Measurements from ENCODE around the gene FANCI.
"Not testable (repeated sequence)": the region's sequence is repeated elsewhere in the genome, so short reads cannot be mapped to it uniquely, and the experiment has no call there.

The FANCI gene

DNA sequence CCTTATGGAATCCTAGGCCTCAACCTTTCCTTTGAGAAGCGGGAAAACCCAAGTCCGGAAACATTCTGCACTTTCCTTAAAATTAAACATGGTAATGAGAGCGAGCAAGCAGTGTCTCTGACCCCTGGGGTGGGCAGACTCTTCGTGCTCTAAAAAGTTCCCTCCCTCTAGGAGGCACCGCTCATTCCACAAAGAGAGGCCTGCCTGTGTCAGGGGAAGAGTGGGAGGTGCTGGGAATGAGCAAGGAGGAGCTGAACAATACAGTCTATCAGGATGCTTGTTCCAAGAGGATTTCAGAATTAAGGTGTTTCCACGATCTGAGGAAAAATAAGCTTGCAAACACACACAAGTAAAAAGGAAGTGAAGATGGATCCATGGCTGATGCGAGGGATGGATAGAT lies 16.4 kb upstream of the FANCI start:
- H2AK5ac ChIP-seq (ENCODE audit: low read depth, low read length): no peak overlapping the region
- H3K27ac ChIP-seq (replicated peaks; ENCODE audit: low read length): no peak overlapping the region
- 100% methylated on average over 1 of the region's 7 CpGs; no CpG with 5 or more reads in 1 of the 2 donors for WGBS, 2 donors (ENCODE audit: extremely low coverage in 2 of 2, insufficient read length in 2 of 2, insufficient replicate concordance in 1 of 2)
- H3K4ac ChIP-seq (ENCODE audit: low read length): no peak overlapping the region
- H3K4me2 ChIP-seq (ENCODE audit: insufficient read depth, low read length, poor library complexity, severe bottlenecking): no peak overlapping the region
- H3K23ac ChIP-seq (ENCODE audit: low read depth, low read length, poor library complexity): no peak overlapping the region
- no peak overlapping the region for H4K91ac ChIP-seq (ENCODE audit: low read depth, low read length, poor library complexity)
- H2BK5ac ChIP-seq (ENCODE audit: low read length): no peak overlapping the region
- H3K4me1 ChIP-seq (ENCODE audit: control insufficient read depth in 2 of 2, insufficient read depth in 1 of 2, low read depth in 1 of 2, low read length in 2 of 2): peaks cover 3 to 5% of the 10 kb centered on the region in 2 donors
- H3K18ac ChIP-seq (ENCODE audit: low read length): no peak overlapping the region
- H3K9ac ChIP-seq (ENCODE audit: low read depth, low read length, poor library complexity): no peak overlapping the region
- H3K36me3 ChIP-seq (replicated peaks in 1 of 2; ENCODE audit: control insufficient read depth in 2 of 2, insufficient read depth in 2 of 2, low read length in 2 of 2): no peaks in the 10 kb centered on the region
- peaks cover 0 to 5% (median 0%) of the 10 kb centered on the region in 3 experiments for H3K27me3 ChIP-seq (ENCODE audit: control insufficient read depth in 3 of 3, insufficient read depth in 3 of 3, low read depth in 1 of 3, low read length in 3 of 3)
- H2BK12ac ChIP-seq (ENCODE audit: low read length): no peak overlapping the region
- H2BK120ac ChIP-seq (ENCODE audit: low read depth, low read length): no peak overlapping the region
- no peak overlapping the region for H4K8ac ChIP-seq (ENCODE audit: low read depth, low read length)
- H3K4me3 ChIP-seq (ENCODE audit: low read length in 2 of 2): no peak overlapping the region
- no peak overlapping the region for H2BK15ac ChIP-seq (ENCODE audit: low read length)
- H3K9me3 ChIP-seq (replicated peaks in 1 of 2; ENCODE audit: control insufficient read depth in 2 of 2, insufficient read depth in 1 of 2, low read depth in 1 of 2, low read length in 2 of 2): no peaks in the 10 kb centered on the region
- H2AFZ ChIP-seq (ENCODE audit: low read length): peak overlapping the region; percentile 51
- H3K14ac ChIP-seq (ENCODE audit: low read length): no peak overlapping the region
- no peaks in the 10 kb centered on the region for H3K79me1 ChIP-seq (ENCODE audit: low read depth, low read length)
- DNase-seq (ENCODE audit: low spot score): no peak

DNA sequence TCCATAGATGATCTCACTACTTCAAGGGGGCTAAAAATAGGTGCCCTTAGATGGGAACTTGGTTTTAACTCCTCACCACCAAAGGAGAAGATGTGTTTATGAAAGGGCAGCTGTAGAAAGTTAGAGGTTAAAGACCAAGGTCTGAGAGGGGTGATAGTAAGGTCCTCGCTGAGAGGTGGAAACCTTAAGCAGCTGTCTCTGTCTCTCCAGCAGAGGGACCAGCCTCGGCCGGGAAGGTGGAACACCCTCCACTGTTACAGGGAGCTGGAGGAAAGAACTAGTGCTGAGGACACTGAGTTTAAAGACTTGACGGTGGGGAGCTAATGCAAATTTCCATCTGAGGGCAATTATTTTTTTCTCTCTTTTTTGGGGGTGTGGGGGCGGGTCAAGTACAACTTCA lies 13.5 kb upstream of the FANCI start:
- Histone ChIP-seq H3K14ac (ENCODE audit: low read length) (no peak overlapping the region), H3K36me3 (replicated peaks in 1 of 2; ENCODE audit: control insufficient read depth in 2 of 2, insufficient read depth in 2 of 2, low read length in 2 of 2) (no peaks in the 10 kb centered on the region), H3K23ac (ENCODE audit: low read depth, low read length, poor library complexity) (no peak overlapping the region), H3K4me1 (ENCODE audit: control insufficient read depth in 2 of 2, insufficient read depth in 1 of 2, low read depth in 1 of 2, low read length in 2 of 2) (peaks cover 3 to 5% of the 10 kb centered on the region in 2 donors), H2BK120ac (ENCODE audit: low read depth, low read length) (no peak overlapping the region), H2AFZ (ENCODE audit: low read length) (no peak overlapping the region), H3K4me3 (ENCODE audit: low read length in 2 of 2) (no peak overlapping the region), H3K9me3 (replicated peaks in 1 of 2; ENCODE audit: control insufficient read depth in 2 of 2, insufficient read depth in 1 of 2, low read depth in 1 of 2, low read length in 2 of 2) (no peaks in the 10 kb centered on the region), H3K9ac (ENCODE audit: low read depth, low read length, poor library complexity) (no peak overlapping the region), H2AK5ac (ENCODE audit: low read depth, low read length) (no peak overlapping the region), H3K4me2 (ENCODE audit: insufficient read depth, low read length, poor library complexity, severe bottlenecking) (no peak overlapping the region), H3K18ac (ENCODE audit: low read length) (no peak overlapping the region), H3K79me1 (ENCODE audit: low read depth, low read length) (no peaks in the 10 kb centered on the region), H3K27me3 (ENCODE audit: control insufficient read depth in 3 of 3, insufficient read depth in 3 of 3, low read depth in 1 of 3, low read length in 3 of 3) (peaks cover 0 to 5% (median 0%) of the 10 kb centered on the region in 3 experiments), H3K4ac (ENCODE audit: low read length) (no peak overlapping the region), H4K91ac (ENCODE audit: low read depth, low read length, poor library complexity) (no peak overlapping the region), H4K8ac (ENCODE audit: low read depth, low read length) (no peak overlapping the region), H3K27ac (replicated peaks; ENCODE audit: low read length) (no peak overlapping the region), H2BK5ac (ENCODE audit: low read length) (no peak overlapping the region), H2BK12ac (ENCODE audit: low read length) (no peak overlapping the region), H2BK15ac (ENCODE audit: low read length) (no peak overlapping the region)
- no peak for DNase-seq (ENCODE audit: low spot score)
- no CpG with 5 or more reads among the region's 5 CpGs for WGBS, 2 donors (ENCODE audit: extremely low coverage in 2 of 2, insufficient read length in 2 of 2, insufficient replicate concordance in 1 of 2)

DNA sequence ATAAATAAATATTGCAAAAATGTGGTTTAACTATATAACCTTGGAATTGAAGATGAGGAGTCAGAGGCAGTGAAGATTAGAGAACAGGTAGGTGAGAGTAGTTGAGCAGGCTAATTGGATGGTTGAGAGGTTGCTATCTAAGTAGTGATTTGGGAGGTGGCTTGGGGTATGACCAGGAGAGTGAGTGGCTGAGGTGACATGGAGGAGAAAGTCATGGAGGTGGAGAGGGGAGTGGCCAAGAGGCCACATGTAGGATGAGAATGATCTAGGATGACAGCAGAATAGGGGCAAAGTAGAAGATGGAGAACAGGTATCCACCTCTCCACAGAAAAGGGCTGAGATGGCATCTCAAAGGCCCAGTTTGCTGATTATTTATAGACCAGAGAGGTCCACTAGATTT lies 11.9 kb upstream of the FANCI start:
- H3K23ac ChIP-seq (ENCODE audit: low read depth, low read length, poor library complexity): no peak overlapping the region

DNA sequence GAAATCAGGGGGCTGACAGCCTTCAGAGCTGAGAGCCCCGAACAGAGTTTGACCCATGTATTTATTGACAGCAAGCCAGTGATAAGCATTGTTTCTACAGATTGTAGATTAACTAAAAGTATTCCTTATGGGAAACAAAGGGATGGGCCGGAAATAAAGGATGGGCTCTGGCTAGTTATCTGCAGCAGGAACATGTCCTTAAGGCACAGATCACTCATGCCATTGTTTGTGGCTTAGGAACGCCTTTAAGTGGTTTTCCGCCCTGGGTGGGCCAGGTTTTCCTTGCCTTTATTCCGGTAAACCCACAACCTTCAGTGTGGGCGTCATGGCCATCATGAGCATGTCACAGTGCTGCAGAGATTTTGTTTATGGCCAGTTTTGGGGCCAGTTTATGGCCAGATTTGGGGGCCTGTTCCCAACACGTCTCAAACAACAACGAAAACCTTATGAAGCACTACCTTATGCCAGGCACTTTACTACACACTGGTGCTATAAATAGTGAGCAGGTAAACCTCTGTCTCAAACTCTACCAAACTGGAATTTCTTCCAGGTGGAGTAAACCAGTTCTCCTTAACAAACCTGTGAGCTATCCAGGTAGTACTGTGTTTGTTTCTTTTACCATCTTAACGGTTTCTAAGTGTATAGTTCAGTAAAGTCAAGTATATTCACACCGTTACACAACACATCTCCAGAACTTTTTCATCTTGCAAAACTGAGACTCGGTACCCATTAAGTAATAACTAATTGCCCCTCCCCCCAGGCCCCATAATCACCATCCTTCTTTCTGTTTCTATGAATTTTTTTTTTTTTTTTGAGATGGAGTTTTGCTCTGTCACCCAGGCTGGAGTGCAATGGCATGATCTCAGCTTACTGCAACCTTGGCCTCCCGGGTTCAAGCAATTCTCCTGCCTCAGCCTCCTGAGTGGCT lies 3.6 kb upstream of the FANCI start:
- H2AFZ ChIP-seq (ENCODE audit: low read length): peak overlapping the region; percentile 35
- H2BK12ac ChIP-seq (ENCODE audit: low read length); H4K8ac ChIP-seq (ENCODE audit: low read depth, low read length); DNase-seq (ENCODE audit: low spot score); H3K27ac ChIP-seq (replicated peaks; ENCODE audit: low read length); H3K27me3 ChIP-seq (ENCODE audit: control insufficient read depth in 3 of 3, insufficient read depth in 3 of 3, low read depth in 1 of 3, low read length in 3 of 3); H3K9me3 ChIP-seq (replicated peaks in 1 of 2; ENCODE audit: control insufficient read depth in 2 of 2, insufficient read depth in 1 of 2, low read depth in 1 of 2, low read length in 2 of 2); H3K9ac ChIP-seq (ENCODE audit: low read depth, low read length, poor library complexity); H3K36me3 ChIP-seq (replicated peaks in 1 of 2; ENCODE audit: control insufficient read depth in 2 of 2, insufficient read depth in 2 of 2, low read length in 2 of 2); H2AK5ac ChIP-seq (ENCODE audit: low read depth, low read length); H2BK15ac ChIP-seq (ENCODE audit: low read length); H3K23ac ChIP-seq (ENCODE audit: low read depth, low read length, poor library complexity); H3K4me3 ChIP-seq (ENCODE audit: low read length in 2 of 2); H3K4ac ChIP-seq (ENCODE audit: low read length); H3K18ac ChIP-seq (ENCODE audit: low read length); H3K79me1 ChIP-seq (ENCODE audit: low read depth, low read length); H2BK5ac ChIP-seq (ENCODE audit: low read length); H2BK120ac ChIP-seq (ENCODE audit: low read depth, low read length); H3K4me1 ChIP-seq (ENCODE audit: control insufficient read depth in 2 of 2, insufficient read depth in 1 of 2, low read depth in 1 of 2, low read length in 2 of 2); H3K14ac ChIP-seq (ENCODE audit: low read length); H4K91ac ChIP-seq (ENCODE audit: low read depth, low read length, poor library complexity); H3K4me2 ChIP-seq (ENCODE audit: insufficient read depth, low read length, poor library complexity, severe bottlenecking): not testable (repeated sequence)
- no CpG with 5 or more reads among the region's 12 CpGs for WGBS, 2 donors (ENCODE audit: extremely low coverage in 2 of 2, insufficient read length in 2 of 2, insufficient replicate concordance in 1 of 2)

More for the DNA sequence above, 11.9 kb upstream of the FANCI start:
- DNase-seq (ENCODE audit: low spot score): no peak
- Histone ChIP-seq H2AK5ac (ENCODE audit: low read depth, low read length) (no peak overlapping the region), H2BK120ac (ENCODE audit: low read depth, low read length) (no peak overlapping the region), H3K14ac (ENCODE audit: low read length) (no peak overlapping the region), H3K4me1 (ENCODE audit: control insufficient read depth in 2 of 2, insufficient read depth in 1 of 2, low read depth in 1 of 2, low read length in 2 of 2) (peaks cover 3 to 5% of the 10 kb centered on the region in 2 donors), H3K9ac (ENCODE audit: low read depth, low read length, poor library complexity) (no peak overlapping the region), H3K4ac (ENCODE audit: low read length) (no peak overlapping the region), H4K91ac (ENCODE audit: low read depth, low read length, poor library complexity) (no peak overlapping the region), H3K9me3 (replicated peaks in 1 of 2; ENCODE audit: control insufficient read depth in 2 of 2, insufficient read depth in 1 of 2, low read depth in 1 of 2, low read length in 2 of 2) (no peaks in the 10 kb centered on the region), H2BK15ac (ENCODE audit: low read length) (no peak overlapping the region), H2BK12ac (ENCODE audit: low read length) (no peak overlapping the region), H3K4me3 (ENCODE audit: low read length in 2 of 2) (no peak overlapping the region), H3K18ac (ENCODE audit: low read length) (no peak overlapping the region), H3K27ac (replicated peaks; ENCODE audit: low read length) (no peak overlapping the region), H3K27me3 (ENCODE audit: control insufficient read depth in 3 of 3, insufficient read depth in 3 of 3, low read depth in 1 of 3, low read length in 3 of 3) (peaks cover 0 to 5% (median 0%) of the 10 kb centered on the region in 3 experiments), H3K4me2 (ENCODE audit: insufficient read depth, low read length, poor library complexity, severe bottlenecking) (no peak overlapping the region), H2AFZ (ENCODE audit: low read length) (no peak overlapping the region), H3K79me1 (ENCODE audit: low read depth, low read length) (no peaks in the 10 kb centered on the region), H4K8ac (ENCODE audit: low read depth, low read length) (no peak overlapping the region), H3K36me3 (replicated peaks in 1 of 2; ENCODE audit: control insufficient read depth in 2 of 2, insufficient read depth in 2 of 2, low read length in 2 of 2) (no peaks in the 10 kb centered on the region), H2BK5ac (ENCODE audit: low read length) (no peak overlapping the region)
